B cell (primary cell): ENCODE results near the gene SERPINE2. TPM values are rescaled to one million over a fixed set of nuclear protein-coding genes. Genes with fewer than 3 reads are reported as not detected.

Source experiments
- ATAC-seq: fragments of 200-7000 bp; cut with Tn5 transposase; one replicate; pipeline ENCODE4 v1.10.0; 2021; ENCODE audit warnings: low read depth, mild to moderate bottlenecking, moderate number of reproducible peaks, moderate library complexity
- CTCF ChIA-PET: fragments of 350-600 bp; sonication (Branson Sonifier 250); formaldehyde crosslinking; loops from one replicate; lab custom pipeline; 2021; ENCODE audit warnings: antibody characterized with exemption, inconsistent platforms; lab: Charles Lee
- POLR2A ChIA-PET: fragments of 350-600 bp; sonication (Branson Sonifier 250); formaldehyde crosslinking; loops from one replicate; lab custom pipeline; 2021; ENCODE audit warnings: antibody characterized with exemption; lab: Charles Lee
- DNase-seq: peaks from one replicate; pipeline ENCODE4 v3.0.0; 2013
- H2AFZ ChIP-seq: 2 replicates; pipeline ENCODE4 v1.6.1; 2012; ENCODE audit warnings: mild to moderate bottlenecking, low read depth, low read length; ENCODE audit not compliant: insufficient read depth, poor library complexity, severe bottlenecking
- H3K27ac ChIP-seq, 2 donors: 1 replicate in 1 of 2; 2 replicates in 1 of 2; pipeline ENCODE4 v1.5.1; 2012 to 2013; ENCODE audit warnings: low read length in 2 of 2, mild to moderate bottlenecking in 2 of 2, moderate library complexity in 1 of 2
- H3K27me3 ChIP-seq, 4 experiments: fragments of 200-600 bp in 1 of 4; sonication (generic) in 1 of 4; replicated peaks in 1 of 4; 1 replicate in 2 of 4; 2 replicates in 2 of 4; pipeline versions ENCODE4 v1.6.1 to v1.7.0; 2013 to 2016; ENCODE audit warnings: low read length in 3 of 4, mild to moderate bottlenecking in 2 of 4, mixed read lengths in 1 of 4, moderate library complexity in 1 of 4; ENCODE audit not compliant: insufficient read depth in 4 of 4, control insufficient read depth in 3 of 4; ENCODE audit errors: control extremely low read depth in 1 of 4
- H3K36me3 ChIP-seq, 2 experiments: replicated peaks in 1 of 2; 1 replicate in 1 of 2; 2 replicates in 1 of 2; pipeline versions ENCODE4 v1.6.1 to v1.7.1; 2013; ENCODE audit warnings: low read length in 1 of 2; ENCODE audit not compliant: insufficient read depth in 2 of 2, control insufficient read depth in 1 of 2; ENCODE audit errors: control extremely low read depth in 1 of 2, extremely low read depth in 1 of 2
- H3K4me1 ChIP-seq, 2 donors: fragments of 200-600 bp in 1 of 2; sonication (generic) in 1 of 2; 1 replicate in 1 of 2; 2 replicates in 1 of 2; pipeline versions ENCODE4 v1.5.1 to v1.6.1; 2013 to 2017; ENCODE audit warnings: low read length in 2 of 2; ENCODE audit not compliant: control insufficient read depth in 2 of 2, insufficient read depth in 2 of 2
- H3K4me2 ChIP-seq: replicated peaks from 2 replicates; pipeline ENCODE3; 2012; ENCODE audit warnings: mild to moderate bottlenecking, low read depth, low read length; ENCODE audit not compliant: poor library complexity, severe bottlenecking
- H3K4me3 ChIP-seq, 5 experiments: fragments of 200-600 bp in 1 of 5; sonication (generic) in 1 of 5; 1 replicate in 3 of 5; 2 replicates in 2 of 5; pipeline versions ENCODE4 v1.5.1 to v1.7.0; 2011 to 2016; ENCODE audit warnings: low read length in 4 of 5, mild to moderate bottlenecking in 4 of 5, low read depth in 2 of 5, control low read depth in 1 of 5, moderate library complexity in 1 of 5; ENCODE audit not compliant: insufficient read depth in 1 of 5; ENCODE audit errors: control extremely low read depth in 1 of 5, extremely low read depth in 1 of 5
- H3K79me2 ChIP-seq: fragments of 200-600 bp; sonication (generic); one replicate; pipeline ENCODE4 v1.6.0; 2016; ENCODE audit warnings: low read length; ENCODE audit not compliant: control insufficient read depth, insufficient read depth
- H3K9ac ChIP-seq: fragments of 200-600 bp; sonication (generic); 2 replicates; pipeline ENCODE4 v1.6.1; 2017; ENCODE audit warnings: mild to moderate bottlenecking, low read length, moderate library complexity
- H3K9me3 ChIP-seq, 3 donors: one replicate each; pipeline versions ENCODE4 v1.6.1 to v1.7.1; 2013; ENCODE audit warnings: low read length in 2 of 3; ENCODE audit not compliant: control insufficient read depth in 2 of 3, insufficient read depth in 1 of 3; ENCODE audit errors: control extremely low read depth in 1 of 3
- H4K20me1 ChIP-seq: 2 replicates; pipeline ENCODE4 v1.6.0; 2012; ENCODE audit warnings: mild to moderate bottlenecking, low read length; ENCODE audit not compliant: insufficient read depth, control insufficient read depth, poor library complexity, severe bottlenecking
- H3K27ac Mint-ChIP-seq: one replicate; pipeline ENCODE4 v1.8.0; 2021; ENCODE audit warnings: mixed read lengths
- H3K27me3 Mint-ChIP-seq: one replicate; pipeline ENCODE4 v1.8.0; 2021; ENCODE audit warnings: mixed read lengths
- H3K4me1 Mint-ChIP-seq: one replicate; pipeline ENCODE4 v1.8.0; 2021; ENCODE audit warnings: mixed read lengths
- H3K4me3 Mint-ChIP-seq: one replicate; pipeline ENCODE4 v1.8.0; 2021; ENCODE audit warnings: mixed read lengths
- H3K9me3 Mint-ChIP-seq: one replicate; pipeline ENCODE4 v1.8.0; 2022; ENCODE audit warnings: mixed read lengths; ENCODE audit not compliant: insufficient read depth
- CTCF ChIP-seq: fragments of 200-600 bp; IDR thresholded peaks from one replicate; pipeline ENCODE4 v1.8.0; 2022; ENCODE audit warnings: antibody characterized with exemption, mild to moderate bottlenecking
- EZH2 ChIP-seq: IDR thresholded peaks from 2 replicates; pipeline ENCODE4 v1.6.1; 2012; ENCODE audit warnings: borderline replicate concordance, low read depth, mild to moderate bottlenecking, moderate library complexity, low read length; ENCODE audit not compliant: insufficient read depth, poor library complexity, severe bottlenecking
- WGBS: methylation state at CpG from one replicate; pipeline ENCODE4 v1.1.5; 2013; ENCODE audit warnings: missing lambda C conversion rate; ENCODE audit not compliant: insufficient coverage; 5-methylcytosine and 5-hydroxymethylcytosine counted together
- intact Hi-C: fragments of 100-400 bp; cut with micrococcal nuclease; formaldehyde crosslinking; loops from one replicate; pipeline ENCODE4 v1.10.0; 2022
- polyA plus RNA-seq: library from polyadenylated mRNA; depleted of rRNA; stranded (reverse); fragments of >200 nt; gene quantifications from 2 replicates; pipeline ENCODE4 v1.2.3, GENCODE V29; 2012
- total RNA-seq, 2 donors: library from RNA; stranded (reverse); fragments of 120-200 nt in 1 of 2; gene quantifications; 1 replicate in 1 of 2; 2 replicates in 1 of 2; pipeline versions ENCODE4 v1.2.3 to v1.2.4, GENCODE V29; 2013 to 2022

The SERPINE2 gene
- total and polyA plus RNA-seq, 2 donors (not counting 1 experiment from before 2014, with no cell fraction given): 0.45 to 1.8 TPM

- POLR2A ChIA-PET: interaction anchor here (0.5 kb wide), 1 partner anchor 144 kb away, joined by 3 read pairs; no protein-coding TSS in a partner anchor
- Mint-ChIP-seq H3K27me3 (no peaks in the 10 kb centered on the region), H3K4me1 (peaks cover 70% of the 10 kb centered on the region), H3K4me3 (no peak overlapping the region), H3K9me3 (peaks cover 7% of the 10 kb centered on the region), H3K27ac (no peak overlapping the region)
- Histone ChIP-seq H3K4me1 (peaks cover 26 to 27% of the 10 kb centered on the region in 2 donors), H3K9ac (no peak overlapping the region), H3K27me3 (no peaks in the 10 kb centered on the region), H3K9me3 (peaks cover 0 to 10% (median 4%) of the 10 kb centered on the region in 3 donors), H3K79me2 (peaks cover 95% of the 10 kb centered on the region), H4K20me1 (peaks cover 41% of the 10 kb centered on the region), H3K4me3 (no peak overlapping the region), H3K4me2 (no peak overlapping the region), H2AFZ (no peak overlapping the region), H3K36me3 (no peaks in the 10 kb centered on the region), H3K27ac (no peak overlapping the region)
- CTCF ChIA-PET: no interaction called here
- no CpG with 5 or more reads among the region's 1 CpG for WGBS
- ATAC-seq (no peak), DNase-seq (no peak)
- intact Hi-C loops: no loop called here
- TF ChIP-seq CTCF (no peak), EZH2 (no peak)
Observed at GRCh38 chr2:223937535-223937934, 101.6 kb downstream of the SERPINE2 start.

GRCh38 chr2:223936862-223937326 lies 102.2 kb downstream of the SERPINE2 start:
- Histone ChIP-seq H3K36me3 (no peaks in the 10 kb centered on the region), H3K4me3 (no peak overlapping the region), H3K27ac (no peak overlapping the region), H2AFZ (no peak overlapping the region), H4K20me1 (peaks cover 42% of the 10 kb centered on the region), H3K4me1 (peaks cover 24 to 27% of the 10 kb centered on the region in 2 donors), H3K79me2 (peaks cover 97% of the 10 kb centered on the region), H3K4me2 (no peak overlapping the region), H3K9me3 (peaks cover 0 to 10% (median 4%) of the 10 kb centered on the region in 3 donors), H3K27me3 (no peaks in the 10 kb centered on the region), H3K9ac (no peak overlapping the region)
- TF ChIP-seq CTCF: no peak
- TF ChIP-seq EZH2: no peak
- Mint-ChIP-seq H3K4me1 (peaks cover 71% of the 10 kb centered on the region), H3K27ac (peak overlapping the region; percentile 26), H3K27me3 (no peaks in the 10 kb centered on the region), H3K9me3 (peaks cover 7% of the 10 kb centered on the region), H3K4me3 (no peak overlapping the region)
- ChIA-PET CTCF (interaction anchor here (1.5 kb wide), 1 partner anchor 21 kb away, joined by 3 read pairs; no protein-coding TSS in a partner anchor), POLR2A (interaction anchor here (0.9 kb wide), 1 partner anchor 100 kb away, joined by 4 read pairs; no protein-coding TSS in a partner anchor)
- 78% methylated on average over 2 of the region's 5 CpGs for WGBS
- intact Hi-C loops: no loop called here
- DNase-seq: no peak
- no peak for ATAC-seq
